Right atrium auricular region (tissue), 2 donors: ENCODE measurements around the gene RNASEH1. TPM values are rescaled to one million over a fixed set of nuclear protein-coding genes. Genes with fewer than 3 reads are reported as not detected.

Experiments
- DNase-seq: peaks from one replicate; pipeline ENCODE4 v3.0.0-alpha.2; 2019; ENCODE audit warnings: low spot score
- H3K27ac ChIP-seq, 2 donors: fragments of 200-600 bp; sonication (generic); 1 replicate in 1 of 2; 2 replicates in 1 of 2; pipeline ENCODE4 v1.5.1; 2016 to 2019
- H3K27me3 ChIP-seq, 2 donors: fragments of 200-600 bp; sonication (generic); one replicate each; pipeline versions ENCODE4 v1.5.1 to v1.6.0; 2017 to 2019
- H3K36me3 ChIP-seq: fragments of 200-600 bp; sonication (generic); one replicate; pipeline ENCODE4 v1.5.1; 2016
- H3K4me1 ChIP-seq, 2 donors: fragments of 200-600 bp; sonication (generic); one replicate each; pipeline versions ENCODE4 v1.5.1 to v1.6.0; 2017 to 2019
- H3K4me3 ChIP-seq, 2 donors: fragments of 200-600 bp; sonication (generic); 1 replicate in 1 of 2; 2 replicates in 1 of 2; pipeline ENCODE4 v1.5.1; 2017 to 2019; ENCODE audit warnings: mild to moderate bottlenecking in 1 of 2, moderate library complexity in 1 of 2
- H3K9me3 ChIP-seq, 2 donors: fragments of 200-600 bp; sonication (generic); one replicate each; pipeline ENCODE4 v1.5.1; 2019
- CTCF ChIP-seq, 2 donors: fragments of 200-600 bp; sonication (generic); IDR thresholded peaks; one replicate each; pipeline ENCODE4 v1.5.1; 2019; ENCODE audit warnings: antibody characterized with exemption in 2 of 2
- total RNA-seq, 2 donors: library from RNA; depleted of rRNA; stranded (reverse); fragments of >200 nt; gene quantifications; one replicate each; pipeline ENCODE4 v1.1.0, GENCODE V29; 2016

Gene RNASEH1
- total RNA-seq, 2 donors from 2014 or later = 16.9 to 18.6 TPM

- Histone ChIP-seq H3K27ac (no peak overlapping the region), H3K9me3 (no peaks in the 10 kb centered on the region), H3K4me3 (no peak overlapping the region), H3K4me1 (no peaks in the 10 kb centered on the region), H3K27me3 (no peaks in the 10 kb centered on the region), H3K36me3 (no peaks in the 10 kb centered on the region)
- DNase-seq = peak; percentile 48
- TF ChIP-seq CTCF (IDR thresholded peaks at IDR 0.05) = no peak
Observed at GRCh38 chr2:3604207-3604877, 46.2 kb upstream of the RNASEH1 start.

GRCh38 chr2:3603536-3604206 is 45.5 kb upstream of the RNASEH1 start:
- no peak for DNase-seq
- Histone ChIP-seq H3K4me3 (no peak overlapping the region), H3K27me3 (no peaks in the 10 kb centered on the region), H3K27ac (no peak overlapping the region), H3K4me1 (no peaks in the 10 kb centered on the region), H3K36me3 (no peaks in the 10 kb centered on the region), H3K9me3 (no peaks in the 10 kb centered on the region)
- TF ChIP-seq CTCF (IDR thresholded peaks at IDR 0.05) = no peak

- no peak overlapping the region for H3K4me3 ChIP-seq
- H3K27ac ChIP-seq = no peak overlapping the region
- H3K9me3 ChIP-seq = no peaks in the 10 kb centered on the region
- no peaks in the 10 kb centered on the region for H3K36me3 ChIP-seq
- TF ChIP-seq CTCF (IDR thresholded peaks at IDR 0.05) = no peak
- H3K27me3 ChIP-seq = no peaks in the 10 kb centered on the region
- H3K4me1 ChIP-seq = no peaks in the 10 kb centered on the region
- peak; percentile 52 for DNase-seq
Observed at GRCh38 chr2:3602553-3603339, 44.6 kb upstream of the RNASEH1 start.

GRCh38 chr2:3601561-3602271 is 43.6 kb upstream of the RNASEH1 start:
- Histone ChIP-seq H3K4me1 (no peaks in the 10 kb centered on the region), H3K36me3 (no peaks in the 10 kb centered on the region)
- DNase-seq = peak; percentile 58

More at GRCh38 chr2:3601561-3602271, 43.6 kb upstream of the RNASEH1 start:
- TF ChIP-seq CTCF (IDR thresholded peaks at IDR 0.05) = no peak
- Histone ChIP-seq H3K4me3 (no peak overlapping the region), H3K27me3 (no peaks in the 10 kb centered on the region), H3K27ac (no peak overlapping the region), H3K9me3 (no peaks in the 10 kb centered on the region)
